ENCODE measurements around the gene CST9.

The CST9 gene

GRCh38 chr20:23568971-23569330 lies 36.8 kb downstream of the CST9 start:
- no peak overlapping the region for H3K4me3 ChIP-seq (ENCODE audit: control insufficient read depth, low read depth, low read length)
- TF ChIP-seq CTCF (conservative IDR thresholded peaks at IDR 0.05; ENCODE audit: control insufficient read depth, insufficient read depth, low read depth, low read length): no peak
- DNase-seq (ENCODE audit: low read depth): no peak

- no peak for DNase-seq (ENCODE audit: low read depth)
- H3K4me3 ChIP-seq (ENCODE audit: control insufficient read depth, low read depth, low read length): no peak within 1 kb of the TSS
- TF ChIP-seq CTCF (conservative IDR thresholded peaks at IDR 0.05; ENCODE audit: control insufficient read depth, insufficient read depth, low read depth, low read length): no peak
These were observed 37.3 kb downstream of the CST9 start, which contains the start of gene CST9L for GRCh38 chr20:23568320-23568970. Gene CST9L, minus strand, starts transcription at chr20:23568484. Its CDS starts 34 bp downstream, at chr20:23568450.

GRCh38 chr20:23566199-23566932 lies 39.4 kb downstream of the CST9 start:
- TF ChIP-seq CTCF (conservative IDR thresholded peaks at IDR 0.05; ENCODE audit: control insufficient read depth, insufficient read depth, low read depth, low read length): no peak
- DNase-seq (ENCODE audit: low read depth): no peak

GRCh38 chr20:23565503-23566045 lies 40.1 kb downstream of the CST9 start:
- H3K4me3 ChIP-seq (ENCODE audit: control insufficient read depth, low read depth, low read length): no peak overlapping the region
- DNase-seq (ENCODE audit: low read depth): no peak
- TF ChIP-seq CTCF (conservative IDR thresholded peaks at IDR 0.05; ENCODE audit: control insufficient read depth, insufficient read depth, low read depth, low read length): no peak

More at GRCh38 chr20:23566199-23566932, 39.4 kb downstream of the CST9 start:
- H3K4me3 ChIP-seq (ENCODE audit: control insufficient read depth, low read depth, low read length): no peak overlapping the region

- H3K4me3 ChIP-seq (ENCODE audit: control insufficient read depth, low read depth, low read length): no peak overlapping the region
- no peak for DNase-seq (ENCODE audit: low read depth)
- no peak for TF ChIP-seq CTCF (conservative IDR thresholded peaks at IDR 0.05; ENCODE audit: control insufficient read depth, insufficient read depth, low read depth, low read length)
These were observed 40.8 kb downstream of the CST9 start for GRCh38 chr20:23564927-23565326.

GRCh38 chr20:23562721-23563342 lies 42.9 kb downstream of the CST9 start:
- no peak for DNase-seq (ENCODE audit: low read depth)
- H3K4me3 ChIP-seq (ENCODE audit: control insufficient read depth, low read depth, low read length): no peak overlapping the region
- no peak for TF ChIP-seq CTCF (conservative IDR thresholded peaks at IDR 0.05; ENCODE audit: control insufficient read depth, insufficient read depth, low read depth, low read length)

All from fibroblast of mammary gland (primary cell).